Activated CD4-positive, alpha-beta T cell treated with anti-CD3 and anti-CD28 coated beads, Interleukin-2, amount 50 U/mL, for 16 hours (primary cell): ENCODE measurements around the gene PLK1.

ENCODE experiments used
- DNase-seq: peaks from one replicate; pipeline ENCODE4 v3.0.0-alpha.2; 2020

PLK1 gene

GRCh38 chr16:23682181-23682580 lies 3.5 kb downstream of the PLK1 start:
- no peak for DNase-seq

- DNase-seq: no peak
Observed at GRCh38 chr16:23683487-23683886, 4.8 kb downstream of the PLK1 start.

GRCh38 chr16:23687034-23687808 lies 8.5 kb downstream of the PLK1 start:
- no peak for DNase-seq

GRCh38 chr16:23689442-23690187 lies 10.9 kb downstream of the PLK1 start:
- DNase-seq: no peak

- no peak for DNase-seq
Observed at GRCh38 chr16:23690771-23691482, 12.2 kb downstream of the PLK1 start.

- no peak for DNase-seq
Observed at GRCh38 chr16:23691483-23692189, 12.9 kb downstream of the PLK1 start.

- no peak for DNase-seq
Observed at GRCh38 chr16:23692190-23692837, 13.6 kb downstream of the PLK1 start.

- no peak for DNase-seq
Observed at GRCh38 chr16:23694265-23694643, 15.6 kb downstream of the PLK1 start.

GRCh38 chr16:23694644-23695373 lies 16.1 kb downstream of the PLK1 start:
- DNase-seq: no peak

- DNase-seq: no peak
Observed at GRCh38 chr16:23695756-23696155, 17.1 kb downstream of the PLK1 start.

GRCh38 chr16:23699100-23699499 lies 20.4 kb downstream of the PLK1 start:
- no peak for DNase-seq

- DNase-seq: no peak
Observed at GRCh38 chr16:23700093-23700492, 21.4 kb downstream of the PLK1 start.

GRCh38 chr16:23700509-23700908 lies 21.8 kb downstream of the PLK1 start:
- DNase-seq: no peak

- no peak for DNase-seq
Observed at GRCh38 chr16:23701045-23701444, 22.4 kb downstream of the PLK1 start.

GRCh38 chr16:23702951-23703350 lies 24.3 kb downstream of the PLK1 start:
- DNase-seq: no peak

- no peak for DNase-seq
Observed at GRCh38 chr16:23704772-23705516, 26.3 kb downstream of the PLK1 start.

GRCh38 chr16:23705517-23705902 lies 26.8 kb downstream of the PLK1 start:
- no peak for DNase-seq

- no peak for DNase-seq
Observed at GRCh38 chr16:23706439-23706838, 27.8 kb downstream of the PLK1 start.

GRCh38 chr16:23709536-23709935 lies 30.8 kb downstream of the PLK1 start:
- no peak for DNase-seq

- no peak for DNase-seq
Observed at GRCh38 chr16:23710008-23710407, 31.3 kb downstream of the PLK1 start.

GRCh38 chr16:23710504-23710903 lies 31.8 kb downstream of the PLK1 start:
- DNase-seq: no peak
